H9 (cell line): Measurements from ENCODE around the gene RGS14. TPM values are rescaled to one million over a fixed set of nuclear protein-coding genes. Genes with fewer than 3 reads are reported as not detected.

Experiments
- DNase-seq: peaks from one replicate; pipeline ENCODE4 v3.0.0-alpha.2; 2017
- H2AFZ ChIP-seq: one replicate; pipeline ENCODE4 v1.6.1; 2013; ENCODE audit warnings: mild to moderate bottlenecking, low read length, control low read depth, moderate library complexity
- H2AK5ac ChIP-seq: 2 replicates; pipeline ENCODE4 v1.6.1; 2013; ENCODE audit warnings: low read length, control low read depth, mixed read lengths; ENCODE audit not compliant: insufficient read length
- H2BK120ac ChIP-seq: one replicate; pipeline ENCODE4 v1.6.1; 2013; ENCODE audit warnings: low read depth, mild to moderate bottlenecking, low read length, control low read depth, inconsistent platforms; ENCODE audit not compliant: poor library complexity, severe bottlenecking
- H2BK12ac ChIP-seq: 2 replicates; pipeline ENCODE4 v1.6.1; 2013; ENCODE audit warnings: low read length, control low read depth, mixed read lengths, low read depth; ENCODE audit not compliant: insufficient read length
- H2BK15ac ChIP-seq: 2 replicates; pipeline ENCODE4 v1.6.1; 2013; ENCODE audit warnings: low read depth, low read length, control low read depth
- H2BK20ac ChIP-seq: one replicate; pipeline ENCODE4 v1.6.1; 2013; ENCODE audit warnings: low read depth, mild to moderate bottlenecking, low read length, control low read depth, inconsistent platforms; ENCODE audit not compliant: poor library complexity, severe bottlenecking
- H2BK5ac ChIP-seq: 2 replicates; pipeline ENCODE4 v1.6.1; 2013; ENCODE audit warnings: low read length, control low read depth, mixed read lengths; ENCODE audit not compliant: insufficient read length
- H3K14ac ChIP-seq: 2 replicates; pipeline ENCODE4 v1.6.1; 2013; ENCODE audit warnings: low read length, control low read depth; ENCODE audit not compliant: insufficient read depth
- H3K18ac ChIP-seq: 2 replicates; pipeline ENCODE4 v1.6.1; 2013; ENCODE audit warnings: low read depth, mild to moderate bottlenecking, mixed read lengths, low read length, control low read depth; ENCODE audit not compliant: insufficient read length
- H3K23ac ChIP-seq: 2 replicates; pipeline ENCODE4 v1.6.1; 2013; ENCODE audit warnings: low read length, control low read depth, mixed read lengths, low read depth; ENCODE audit not compliant: insufficient read length
- H3K23me2 ChIP-seq: 2 replicates; pipeline ENCODE4 v1.6.1; 2013; ENCODE audit warnings: low read depth, mild to moderate bottlenecking, mixed read lengths, low read length, control low read depth; ENCODE audit not compliant: insufficient read length, poor library complexity, severe bottlenecking
- H3K27ac ChIP-seq: 2 replicates; pipeline ENCODE4 v1.5.1; 2013; ENCODE audit warnings: low read length, control low read depth, mixed read lengths, low read depth; ENCODE audit not compliant: insufficient read length
- H3K27me3 ChIP-seq: 2 replicates; pipeline ENCODE4 v1.6.1; 2013; ENCODE audit warnings: low read length, control low read depth, inconsistent platforms; ENCODE audit not compliant: insufficient read depth
- H3K4ac ChIP-seq: 2 replicates; pipeline ENCODE4 v1.6.1; 2013; ENCODE audit warnings: low read depth, mild to moderate bottlenecking, control low read depth, inconsistent platforms, low read length, moderate library complexity
- H3K4me1 ChIP-seq: 2 replicates; pipeline ENCODE4 v1.6.1; 2013; ENCODE audit warnings: low read length, control low read depth, inconsistent platforms; ENCODE audit not compliant: insufficient read depth
- H3K4me2 ChIP-seq: 2 replicates; pipeline ENCODE4 v1.6.1; 2013; ENCODE audit warnings: low read length, control low read depth, mixed read lengths; ENCODE audit not compliant: insufficient read length, insufficient read depth
- H3K56ac ChIP-seq: 2 replicates; pipeline ENCODE4 v1.6.1; 2013; ENCODE audit warnings: low read depth, mild to moderate bottlenecking, mixed read lengths, low read length, control low read depth; ENCODE audit not compliant: insufficient read length
- H3K79me1 ChIP-seq: 2 replicates; pipeline ENCODE4 v1.6.1; 2013; ENCODE audit warnings: low read depth, mild to moderate bottlenecking, moderate library complexity, low read length, control low read depth, inconsistent platforms; ENCODE audit not compliant: insufficient read depth, poor library complexity, severe bottlenecking
- H3K79me2 ChIP-seq: 2 replicates; pipeline ENCODE4 v1.6.1; 2013; ENCODE audit warnings: low read length, control low read depth, inconsistent platforms; ENCODE audit not compliant: insufficient read depth
- H3K9ac ChIP-seq: 2 replicates; pipeline ENCODE4 v1.6.1; 2013; ENCODE audit warnings: low read length, control low read depth, mixed read lengths; ENCODE audit not compliant: insufficient read length; ENCODE audit errors: extremely low read depth
- H3K9me3 ChIP-seq: one replicate; pipeline ENCODE4 v1.6.1; 2013; ENCODE audit warnings: low read depth, low read length, inconsistent platforms; ENCODE audit not compliant: control insufficient read depth
- H3T11ph ChIP-seq: one replicate; pipeline ENCODE4 v1.6.1; 2013; ENCODE audit warnings: mild to moderate bottlenecking, low read length, control low read depth, inconsistent platforms
- H4K20me1 ChIP-seq: one replicate; pipeline ENCODE4 v1.6.1; 2013; ENCODE audit not compliant: control insufficient read depth, insufficient read length, insufficient read depth
- H4K5ac ChIP-seq: 2 replicates; pipeline ENCODE4 v1.6.1; 2013; ENCODE audit warnings: low read depth, mild to moderate bottlenecking, mixed read lengths, low read length, control low read depth; ENCODE audit not compliant: insufficient read length
- H4K8ac ChIP-seq: replicated peaks from 2 replicates; pipeline ENCODE4 v1.6.1; 2013; ENCODE audit warnings: low read length, control low read depth, mixed read lengths, low read depth; ENCODE audit not compliant: insufficient read length
- H4K91ac ChIP-seq: 2 replicates; pipeline ENCODE4 v1.6.1; 2013; ENCODE audit warnings: low read depth, mild to moderate bottlenecking, moderate library complexity, mixed read lengths, low read length, control low read depth; ENCODE audit not compliant: insufficient read length
- H3K27ac Mint-ChIP-seq, 3 experiments: 2 replicates in 2 of 3; 3 replicates in 1 of 3; pipeline ENCODE4 v1.8.0; 2020 to 2021; ENCODE audit warnings: mixed read lengths in 3 of 3, mild to moderate bottlenecking in 1 of 3, moderate library complexity in 1 of 3
- H3K27me3 Mint-ChIP-seq: 2 replicates; pipeline ENCODE4 v1.8.0; 2021; ENCODE audit warnings: low read depth, mild to moderate bottlenecking, moderate library complexity, mixed read lengths
- H3K36me3 Mint-ChIP-seq, 3 experiments: 2 replicates in 2 of 3; 3 replicates in 1 of 3; pipeline ENCODE4 v1.8.0; 2020 to 2021; ENCODE audit warnings: low read depth in 3 of 3, mixed read lengths in 3 of 3; ENCODE audit not compliant: insufficient read depth in 1 of 3
- H3K4me1 Mint-ChIP-seq, 2 experiments: 2 replicates each; pipeline ENCODE4 v1.8.0; 2020; ENCODE audit warnings: mixed read lengths in 2 of 2
- H3K4me3 Mint-ChIP-seq, 2 experiments: 2 replicates in 1 of 2; 3 replicates in 1 of 2; pipeline ENCODE4 v1.8.0; 2020 to 2021; ENCODE audit warnings: mild to moderate bottlenecking in 2 of 2, mixed read lengths in 2 of 2, moderate library complexity in 1 of 2
- H3K9me3 Mint-ChIP-seq, 2 experiments: 2 replicates in 1 of 2; 3 replicates in 1 of 2; pipeline ENCODE4 v1.8.0; 2020; ENCODE audit warnings: mild to moderate bottlenecking in 2 of 2, mixed read lengths in 2 of 2, moderate library complexity in 1 of 2
- WGBS: extraction: QIAGEN DNeasy Blood & Tissue Kit; methylation state at CpG from one replicate; pipeline ENCODE4 v1.1.7; 2013; ENCODE audit warnings: missing lambda C conversion rate, low lambda C conversion rate, mixed read lengths; ENCODE audit not compliant: insufficient read length; ENCODE audit errors: extremely low coverage; 5-methylcytosine and 5-hydroxymethylcytosine counted together
- total RNA-seq: library from RNA; stranded (reverse); gene quantifications from 2 replicates; pipeline ENCODE4 v1.2.1, GENCODE V29; 2021
- TF ChIP-seq, protein P1 (sequence below): fragments of 200-600 bp; sonication (generic); conservative IDR thresholded peaks from 3 replicates; pipeline ENCODE4 v1.8.0; 2021; ENCODE audit warnings: antibody characterized with exemption, mild to moderate bottlenecking

The RGS14 gene
- total RNA-seq, 1 experiment from 2014 or later: 12.3 TPM

DNA sequence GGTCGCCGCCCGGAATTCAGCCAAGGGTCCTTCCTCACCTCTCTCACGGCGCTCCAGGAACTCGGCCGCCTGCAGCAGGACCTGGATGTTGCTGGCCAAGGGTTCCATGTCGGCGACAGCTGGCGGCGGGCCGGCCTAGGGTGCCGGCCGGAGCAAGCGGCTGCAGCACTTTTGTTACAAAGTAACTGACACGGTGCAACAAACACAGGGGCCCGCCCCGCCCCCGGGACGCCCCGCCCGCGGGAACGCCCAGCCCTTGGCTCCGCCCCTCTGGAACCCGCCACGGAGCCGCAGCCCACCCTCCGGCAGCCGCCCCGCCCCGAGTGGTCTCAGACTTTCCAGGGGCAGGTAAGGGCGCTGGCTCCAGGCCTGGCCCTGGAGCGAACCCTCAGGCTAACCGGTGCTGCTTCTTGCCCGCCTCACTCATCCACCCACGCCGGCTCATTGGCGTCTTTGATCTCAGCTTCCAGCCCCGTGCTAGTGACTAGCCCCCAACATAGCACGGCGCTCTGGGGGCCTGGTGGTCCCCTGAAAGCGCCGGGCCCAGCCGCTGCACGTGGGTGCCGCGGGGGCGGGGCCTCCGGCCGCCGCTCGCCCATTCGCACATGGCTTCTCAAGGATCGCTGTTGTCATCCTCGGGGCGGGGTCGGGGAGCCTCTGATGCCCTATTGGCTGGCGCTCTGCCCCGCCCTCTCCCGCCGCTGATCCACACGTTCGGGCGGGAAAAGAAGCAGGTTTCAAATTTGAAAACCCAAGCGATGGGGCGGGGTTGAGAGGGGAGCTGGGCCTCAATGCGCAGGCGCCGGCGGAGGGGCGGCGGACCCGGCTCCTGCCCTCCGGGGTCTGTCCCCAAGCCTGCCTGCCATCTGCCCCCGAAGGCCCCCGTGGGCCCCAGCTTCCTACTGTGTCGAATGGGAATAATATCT lies 45.7 kb upstream of the RGS14 start, which contains the start of gene MXD3:
MXD3 (minus strand) TSS at position 176 of the 926 bp plus-strand sequence; CDS start at position 108, 68 bp downstream.
- H3K18ac ChIP-seq: peak within 1 kb of the TSS; percentile 99
- peak within 1 kb of the TSS; percentile 77 for H3K9ac ChIP-seq
- H3K56ac ChIP-seq: no peak within 1 kb of the TSS
- H2BK20ac ChIP-seq: no peak within 1 kb of the TSS
- no peaks in the 10 kb centered on the region for H3K4me1 ChIP-seq
- peaks cover 14% of the 10 kb centered on the region for H3K23me2 ChIP-seq
- H3K23ac ChIP-seq: no peak within 1 kb of the TSS
- no peak within 1 kb of the TSS for H4K91ac ChIP-seq
- TF ChIP-seq, protein P1, sequence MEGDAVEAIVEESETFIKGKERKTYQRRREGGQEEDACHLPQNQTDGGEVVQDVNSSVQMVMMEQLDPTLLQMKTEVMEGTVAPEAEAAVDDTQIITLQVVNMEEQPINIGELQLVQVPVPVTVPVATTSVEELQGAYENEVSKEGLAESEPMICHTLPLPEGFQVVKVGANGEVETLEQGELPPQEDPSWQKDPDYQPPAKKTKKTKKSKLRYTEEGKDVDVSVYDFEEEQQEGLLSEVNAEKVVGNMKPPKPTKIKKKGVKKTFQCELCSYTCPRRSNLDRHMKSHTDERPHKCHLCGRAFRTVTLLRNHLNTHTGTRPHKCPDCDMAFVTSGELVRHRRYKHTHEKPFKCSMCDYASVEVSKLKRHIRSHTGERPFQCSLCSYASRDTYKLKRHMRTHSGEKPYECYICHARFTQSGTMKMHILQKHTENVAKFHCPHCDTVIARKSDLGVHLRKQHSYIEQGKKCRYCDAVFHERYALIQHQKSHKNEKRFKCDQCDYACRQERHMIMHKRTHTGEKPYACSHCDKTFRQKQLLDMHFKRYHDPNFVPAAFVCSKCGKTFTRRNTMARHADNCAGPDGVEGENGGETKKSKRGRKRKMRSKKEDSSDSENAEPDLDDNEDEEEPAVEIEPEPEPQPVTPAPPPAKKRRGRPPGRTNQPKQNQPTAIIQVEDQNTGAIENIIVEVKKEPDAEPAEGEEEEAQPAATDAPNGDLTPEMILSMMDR: no peak
- H2BK15ac ChIP-seq: no peak within 1 kb of the TSS
- Mint-ChIP-seq H3K4me3 (peak within 1 kb of the TSS; percentile 76 to 88), H3K4me1 (peaks cover 15 to 20% of the 10 kb centered on the region in 2 experiments), H3K36me3 (peaks cover under 1 to 6% (median 2%) of the 10 kb centered on the region in 3 experiments), H3K27ac (peak within 1 kb of the TSS; percentile 82 to 97 (median 93); a peak in 5 of 7 replicates), H3K9me3 (no peaks in the 10 kb centered on the region), H3K27me3 (no peaks in the 10 kb centered on the region; the same call in 1 of the 2 replicates)
- H4K20me1 ChIP-seq: peaks cover 5% of the 10 kb centered on the region
- no peak within 1 kb of the TSS for H3K27ac ChIP-seq
- H3K9me3 ChIP-seq: no peaks in the 10 kb centered on the region
- peak; percentile 99 for DNase-seq
- H2AK5ac ChIP-seq: no peak within 1 kb of the TSS
- H2BK5ac ChIP-seq: no peak within 1 kb of the TSS
- H4K8ac ChIP-seq: no peak within 1 kb of the TSS
- no peaks in the 10 kb centered on the region for H3K79me1 ChIP-seq
- H2AFZ ChIP-seq: no peak within 1 kb of the TSS
- H3T11ph ChIP-seq: no peak within 1 kb of the TSS
- no peak within 1 kb of the TSS for H4K5ac ChIP-seq
- peak within 1 kb of the TSS; percentile 98 for H3K14ac ChIP-seq
- H2BK12ac ChIP-seq: no peak within 1 kb of the TSS
- no peaks in the 10 kb centered on the region for H3K79me2 ChIP-seq
- no peak within 1 kb of the TSS for H2BK120ac ChIP-seq
- H3K4ac ChIP-seq: no peak within 1 kb of the TSS; the same call in 1 of the 2 replicates
- peak within 1 kb of the TSS; percentile 88 for H3K4me2 ChIP-seq
- WGBS: no CpG with 5 or more reads among the region's 78 CpGs
- H3K27me3 ChIP-seq: no peaks in the 10 kb centered on the region
